Panc1 (cell line): ENCODE results near the gene CXCL6. TPM values are rescaled to one million over a fixed set of nuclear protein-coding genes. Genes with fewer than 3 reads are reported as not detected.

Experiments used
- ATAC-seq: fragments of 200-7000 bp; cut with Tn5 transposase; 2 replicates; pipeline ENCODE4 v1.9.1; 2020; ENCODE audit warnings: mild to moderate bottlenecking, moderate library complexity
- BruUV-seq: library from RNA; stranded (reverse); fragments of 400-500 nt; replicated peaks from 2 replicates; lab custom pipeline; 2021; lab: Mats Ljungman, UMichigan
- CTCF ChIA-PET: fragments of 300-600 bp; sonication (Branson Sonifier 250); formaldehyde crosslinking; loops from one replicate; lab custom pipeline; 2022; ENCODE audit warnings: antibody characterized with exemption; lab: Charles Lee
- POLR2A ChIA-PET: fragments of 300-600 bp; sonication (Branson Sonifier 250); formaldehyde crosslinking; loops from one replicate; lab custom pipeline; 2022; ENCODE audit warnings: antibody characterized with exemption; lab: Charles Lee
- DNase-seq: peaks from one replicate; pipeline ENCODE4 v3.0.0-alpha.2; 2010; ENCODE audit warnings: low read depth, low spot score
- H3K27ac ChIP-seq: 2 replicates; pipeline ENCODE4 v1.5.1; 2011; ENCODE audit warnings: mild to moderate bottlenecking, low read length, inconsistent platforms
- H3K27me3 ChIP-seq: fragments of 200-500 bp; sonication (Bioruptor generic); 2 replicates; pipeline ENCODE4 v1.6.0; 2014; ENCODE audit warnings: low read length, inconsistent platforms; ENCODE audit not compliant: control insufficient read depth, insufficient read depth
- H3K36me3 ChIP-seq: fragments of 200-500 bp; sonication (Bioruptor generic); 2 replicates; pipeline ENCODE4 v1.5.1; 2014; ENCODE audit warnings: inconsistent platforms, mild to moderate bottlenecking, low read length, moderate library complexity; ENCODE audit not compliant: control insufficient read depth, insufficient read depth
- H3K4me1 ChIP-seq: 2 replicates; pipeline ENCODE4 v1.5.1; 2011; ENCODE audit warnings: inconsistent platforms, mild to moderate bottlenecking, low read length, moderate library complexity; ENCODE audit not compliant: control insufficient read depth, insufficient read depth
- H3K4me3 ChIP-seq, 2 experiments: 2 replicates each; pipeline ENCODE4 v1.5.1; 2011 to 2012; ENCODE audit warnings: low read depth in 2 of 2, low read length in 2 of 2, mild to moderate bottlenecking in 2 of 2, inconsistent platforms in 1 of 2, moderate library complexity in 1 of 2
- H3K9me3 ChIP-seq: fragments of 200-500 bp; sonication (Bioruptor generic); 2 replicates; pipeline ENCODE4 v1.5.1; 2014; ENCODE audit warnings: low read depth, mild to moderate bottlenecking, inconsistent platforms, low read length, moderate library complexity; ENCODE audit not compliant: control insufficient read depth, insufficient read depth
- CTCF ChIP-seq: fragments of 450-650 bp; IDR thresholded peaks from 2 replicates; pipeline ENCODE4 v1.5.1; 2017; ENCODE audit warnings: mild to moderate bottlenecking
- POLR2AphosphoS5 ChIP-seq: IDR thresholded peaks from 2 replicates; pipeline ENCODE4 v1.6.1; 2012; ENCODE audit warnings: mild to moderate bottlenecking, low read depth, low read length, moderate library complexity
- SIN3A ChIP-seq: IDR thresholded peaks from 2 replicates; pipeline ENCODE4 v1.6.1; 2012; ENCODE audit warnings: low read depth, mild to moderate bottlenecking, low read length, moderate library complexity, borderline replicate concordance; ENCODE audit not compliant: insufficient read depth
- TCF7L2 ChIP-seq: IDR thresholded peaks from 2 replicates; pipeline ENCODE4 v1.6.1; 2011; ENCODE audit warnings: mild to moderate bottlenecking, low read depth, low read length, inconsistent platforms
- in situ Hi-C: cut with HindIII; loops from 2 replicates; pipeline ENCODE4 v1.10.0; 2016; ENCODE audit warnings: low sequenced_read_pairs, low pct_unique_long_range_greater_than_20kb
- intact Hi-C: fragments of 100-400 bp; cut with micrococcal nuclease; formaldehyde crosslinking; loops from one replicate; pipeline ENCODE4 v1.10.0; 2022; ENCODE audit not compliant: unreplicated experiment
- total RNA-seq: library from RNA; stranded (reverse); gene quantifications from one replicate; pipeline ENCODE4 v1.2.1, GENCODE V29; 2021; ENCODE audit not compliant: unreplicated experiment
- TF ChIP-seq, protein P1 (sequence below), 2 experiments: IDR thresholded peaks; 2 replicates each; pipeline ENCODE4 v1.6.1; 2011 to 2012; ENCODE audit warnings: low read depth in 2 of 2, control low read depth in 1 of 2, low read length in 1 of 2, mild to moderate bottlenecking in 1 of 2, moderate library complexity in 1 of 2; ENCODE audit not compliant: insufficient read depth in 1 of 2

The CXCL6 gene
- total RNA-seq, 1 experiment from 2014 or later: 0.33 TPM

GRCh38 chr4:73822812-73823504 is 13.5 kb upstream of the CXCL6 start:
- Histone ChIP-seq H3K36me3 (no peaks in the 10 kb centered on the region), H3K4me1 (no peaks in the 10 kb centered on the region), H3K27ac (no peak overlapping the region), H3K4me3 (no peak overlapping the region), H3K27me3 (no peaks in the 10 kb centered on the region), H3K9me3 (no peaks in the 10 kb centered on the region; the same call in 1 of the 2 replicates)
- intact Hi-C loops: no loop called here
- in situ Hi-C loops: no loop called here
- BruUV-seq: no TSS peak
- ATAC-seq (no peak), DNase-seq (no peak)
- CTCF ChIA-PET: no interaction called here
- TF ChIP-seq, protein P1, sequence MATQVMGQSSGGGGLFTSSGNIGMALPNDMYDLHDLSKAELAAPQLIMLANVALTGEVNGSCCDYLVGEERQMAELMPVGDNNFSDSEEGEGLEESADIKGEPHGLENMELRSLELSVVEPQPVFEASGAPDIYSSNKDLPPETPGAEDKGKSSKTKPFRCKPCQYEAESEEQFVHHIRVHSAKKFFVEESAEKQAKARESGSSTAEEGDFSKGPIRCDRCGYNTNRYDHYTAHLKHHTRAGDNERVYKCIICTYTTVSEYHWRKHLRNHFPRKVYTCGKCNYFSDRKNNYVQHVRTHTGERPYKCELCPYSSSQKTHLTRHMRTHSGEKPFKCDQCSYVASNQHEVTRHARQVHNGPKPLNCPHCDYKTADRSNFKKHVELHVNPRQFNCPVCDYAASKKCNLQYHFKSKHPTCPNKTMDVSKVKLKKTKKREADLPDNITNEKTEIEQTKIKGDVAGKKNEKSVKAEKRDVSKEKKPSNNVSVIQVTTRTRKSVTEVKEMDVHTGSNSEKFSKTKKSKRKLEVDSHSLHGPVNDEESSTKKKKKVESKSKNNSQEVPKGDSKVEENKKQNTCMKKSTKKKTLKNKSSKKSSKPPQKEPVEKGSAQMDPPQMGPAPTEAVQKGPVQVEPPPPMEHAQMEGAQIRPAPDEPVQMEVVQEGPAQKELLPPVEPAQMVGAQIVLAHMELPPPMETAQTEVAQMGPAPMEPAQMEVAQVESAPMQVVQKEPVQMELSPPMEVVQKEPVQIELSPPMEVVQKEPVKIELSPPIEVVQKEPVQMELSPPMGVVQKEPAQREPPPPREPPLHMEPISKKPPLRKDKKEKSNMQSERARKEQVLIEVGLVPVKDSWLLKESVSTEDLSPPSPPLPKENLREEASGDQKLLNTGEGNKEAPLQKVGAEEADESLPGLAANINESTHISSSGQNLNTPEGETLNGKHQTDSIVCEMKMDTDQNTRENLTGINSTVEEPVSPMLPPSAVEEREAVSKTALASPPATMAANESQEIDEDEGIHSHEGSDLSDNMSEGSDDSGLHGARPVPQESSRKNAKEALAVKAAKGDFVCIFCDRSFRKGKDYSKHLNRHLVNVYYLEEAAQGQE (IDR thresholded peaks at IDR 0.05; ENCODE audit: insufficient read depth in 1 of 2, low read depth in 2 of 2, low read length in 1 of 2): no peak
- no peak for TF ChIP-seq POLR2AphosphoS5
- no peak for TF ChIP-seq CTCF
- TF ChIP-seq SIN3A: no peak
- TF ChIP-seq TCF7L2: no peak
- POLR2A ChIA-PET: no interaction called here

- no peak for ATAC-seq
- no TSS peak for BruUV-seq
- TF ChIP-seq, protein P1 (IDR thresholded peaks at IDR 0.05; ENCODE audit: insufficient read depth in 1 of 2, low read depth in 2 of 2, low read length in 1 of 2): no peak
- TF ChIP-seq TCF7L2 (no peak), CTCF (no peak), POLR2AphosphoS5 (no peak), SIN3A (no peak)
- in situ Hi-C loops: no loop called here
- H3K36me3 ChIP-seq: no peaks in the 10 kb centered on the region
- H3K9me3 ChIP-seq: no peaks in the 10 kb centered on the region; the same call in 1 of the 2 replicates
- H3K4me1 ChIP-seq: no peaks in the 10 kb centered on the region
- no peak overlapping the region for H3K4me3 ChIP-seq
- intact Hi-C loops: no loop called here
- H3K27ac ChIP-seq: no peak overlapping the region
- H3K27me3 ChIP-seq: no peaks in the 10 kb centered on the region
- DNase-seq: no peak
- CTCF ChIA-PET: no interaction called here
- POLR2A ChIA-PET: no interaction called here
These were observed 12.7 kb upstream of the CXCL6 start for GRCh38 chr4:73823760-73824159.
